ENCODE data around the gene ELK1. TPM values are rescaled to one million over a fixed set of nuclear protein-coding genes. Genes with fewer than 3 reads are reported as not detected.
A peak's percentile ranks its signal among the peaks of the same experiment; 100 is the strongest.

Gene ELK1
- total RNA-seq, 6 experiments from 2014 or later = 42.8 to 49.1 (median 45.7) TPM

DNA sequence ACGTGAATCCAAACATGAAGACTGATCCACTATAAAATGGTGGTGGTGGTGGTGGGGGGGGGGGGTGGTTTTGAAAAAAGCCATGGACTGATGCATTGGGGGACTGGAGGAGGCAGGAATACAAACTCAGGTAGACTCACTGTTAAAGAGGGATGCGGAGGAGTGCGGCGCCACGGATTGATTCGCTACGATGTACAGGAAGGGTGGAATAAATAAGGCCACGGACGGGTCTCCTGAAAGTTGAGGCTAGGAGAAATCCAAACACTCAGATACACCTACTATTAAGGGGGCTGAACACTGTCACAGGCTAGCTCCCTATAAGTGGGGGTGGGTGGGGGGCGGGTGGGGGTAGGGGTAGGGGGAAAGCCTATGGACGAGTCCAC, 591 bp downstream of the ELK1 start:
- peak overlapping the region; percentile 96 for H3K27ac Mint-ChIP-seq
- peaks cover 5% of the 10 kb centered on the region; the same call in 1 of the 2 replicates for H3K27me3 Mint-ChIP-seq (ENCODE audit: insufficient read depth)

DNA sequence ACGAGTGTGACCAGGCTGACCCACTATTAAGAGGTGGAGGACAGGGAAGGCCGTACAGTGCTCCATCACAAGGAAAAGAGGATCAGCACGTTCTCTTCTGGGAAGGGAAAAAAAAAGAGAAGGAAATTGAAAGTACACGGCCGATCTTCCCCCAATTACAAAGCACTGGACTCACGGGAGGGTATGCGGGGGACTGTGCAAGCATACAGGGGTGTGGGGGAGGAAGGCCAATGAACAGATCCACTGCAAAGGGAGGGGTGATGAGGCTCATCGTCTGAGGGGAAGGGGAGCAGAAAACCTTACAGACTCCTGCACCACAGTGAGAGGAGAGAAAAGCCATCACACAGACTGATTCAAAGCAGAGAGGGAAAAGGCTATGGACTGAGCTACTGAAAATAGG, 1.1 kb downstream of the ELK1 start:
- no peak for DNase-seq
- Mint-ChIP-seq H3K27ac (peak overlapping the region; percentile 96), H3K9me3 (no peaks in the 10 kb centered on the region)

More for the DNA sequence above, 591 bp downstream of the ELK1 start:
- H3K4me1 Mint-ChIP-seq (ENCODE audit: low read depth) = peaks cover 61% of the 10 kb centered on the region
- no peaks in the 10 kb centered on the region for H3K9me3 Mint-ChIP-seq
- H3K4me3 Mint-ChIP-seq = peak overlapping the region; percentile 87
- DNase-seq = no peak
- TF ChIP-seq, protein P1, sequence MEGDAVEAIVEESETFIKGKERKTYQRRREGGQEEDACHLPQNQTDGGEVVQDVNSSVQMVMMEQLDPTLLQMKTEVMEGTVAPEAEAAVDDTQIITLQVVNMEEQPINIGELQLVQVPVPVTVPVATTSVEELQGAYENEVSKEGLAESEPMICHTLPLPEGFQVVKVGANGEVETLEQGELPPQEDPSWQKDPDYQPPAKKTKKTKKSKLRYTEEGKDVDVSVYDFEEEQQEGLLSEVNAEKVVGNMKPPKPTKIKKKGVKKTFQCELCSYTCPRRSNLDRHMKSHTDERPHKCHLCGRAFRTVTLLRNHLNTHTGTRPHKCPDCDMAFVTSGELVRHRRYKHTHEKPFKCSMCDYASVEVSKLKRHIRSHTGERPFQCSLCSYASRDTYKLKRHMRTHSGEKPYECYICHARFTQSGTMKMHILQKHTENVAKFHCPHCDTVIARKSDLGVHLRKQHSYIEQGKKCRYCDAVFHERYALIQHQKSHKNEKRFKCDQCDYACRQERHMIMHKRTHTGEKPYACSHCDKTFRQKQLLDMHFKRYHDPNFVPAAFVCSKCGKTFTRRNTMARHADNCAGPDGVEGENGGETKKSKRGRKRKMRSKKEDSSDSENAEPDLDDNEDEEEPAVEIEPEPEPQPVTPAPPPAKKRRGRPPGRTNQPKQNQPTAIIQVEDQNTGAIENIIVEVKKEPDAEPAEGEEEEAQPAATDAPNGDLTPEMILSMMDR (IDR thresholded peaks at IDR 0.05) = no peak
- H3K36me3 Mint-ChIP-seq (ENCODE audit: low read depth) = peaks cover 33% of the 10 kb centered on the region

GRCh38 chrX:47648376-47648775, 2.0 kb downstream of the ELK1 start:
- peaks cover 63% of the 10 kb centered on the region for H3K4me1 Mint-ChIP-seq (ENCODE audit: low read depth)
- peak overlapping the region; percentile 87 for H3K4me3 Mint-ChIP-seq
- peak overlapping the region; percentile 77 for H3K27ac Mint-ChIP-seq
- DNase-seq = no peak
- H3K36me3 Mint-ChIP-seq (ENCODE audit: low read depth) = peaks cover 33% of the 10 kb centered on the region
- TF ChIP-seq, protein P1 (IDR thresholded peaks at IDR 0.05) = no peak
- H3K27me3 Mint-ChIP-seq (ENCODE audit: insufficient read depth) = peaks cover 5% of the 10 kb centered on the region; the same call in 1 of the 2 replicates
- H3K9me3 Mint-ChIP-seq = no peaks in the 10 kb centered on the region

More for the DNA sequence above, 1.1 kb downstream of the ELK1 start:
- Mint-ChIP-seq H3K4me3 (peak overlapping the region; percentile 87), H3K27me3 (ENCODE audit: insufficient read depth) (peaks cover 5% of the 10 kb centered on the region; the same call in 1 of the 2 replicates), H3K36me3 (ENCODE audit: low read depth) (peaks cover 33% of the 10 kb centered on the region), H3K4me1 (ENCODE audit: low read depth) (peaks cover 63% of the 10 kb centered on the region)
- TF ChIP-seq, protein P1 (IDR thresholded peaks at IDR 0.05) = no peak

DNA sequence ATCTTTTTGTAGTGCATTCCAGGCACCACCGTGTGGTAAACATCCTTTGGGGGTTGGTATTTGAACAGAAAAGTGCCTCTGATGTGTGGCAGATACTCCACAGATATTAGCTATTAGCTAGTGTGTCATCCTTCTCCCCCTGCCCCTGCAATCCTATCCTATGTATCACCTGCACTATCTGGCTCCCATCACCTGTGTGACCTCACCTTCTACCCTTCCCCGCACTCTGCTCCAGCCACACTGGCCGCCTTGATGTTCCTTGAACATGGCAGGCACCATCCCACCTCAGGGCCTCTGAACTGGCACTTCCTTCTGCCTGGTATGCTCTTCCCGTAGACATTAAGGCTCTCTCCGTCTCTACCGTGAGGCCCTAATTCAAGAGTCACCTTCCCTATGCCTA, 3.7 kb downstream of the ELK1 start:
- peaks cover 5% of the 10 kb centered on the region; the same call in 1 of the 2 replicates for H3K27me3 Mint-ChIP-seq (ENCODE audit: insufficient read depth)
- DNase-seq = no peak
- TF ChIP-seq, protein P1 (IDR thresholded peaks at IDR 0.05) = no peak
- peaks cover 19% of the 10 kb centered on the region for H3K36me3 Mint-ChIP-seq (ENCODE audit: low read depth)
- peaks cover 49% of the 10 kb centered on the region for H3K4me1 Mint-ChIP-seq (ENCODE audit: low read depth)
- no peaks in the 10 kb centered on the region for H3K9me3 Mint-ChIP-seq
- 0 out of 2 replicates have a peak overlapping the region, but pooled peaks have one; percentile 28 for H3K4me3 Mint-ChIP-seq
- H3K27ac Mint-ChIP-seq = no peak overlapping the region

GRCh38 chrX:47645530-47645929, 4.8 kb downstream of the ELK1 start:
- TF ChIP-seq, protein P1 (IDR thresholded peaks at IDR 0.05) = no peak
- H3K9me3 Mint-ChIP-seq = no peaks in the 10 kb centered on the region
- no peak overlapping the region for H3K27ac Mint-ChIP-seq
- H3K4me1 Mint-ChIP-seq (ENCODE audit: low read depth) = peaks cover 39% of the 10 kb centered on the region
- H3K4me3 Mint-ChIP-seq = no peak overlapping the region
- no peaks in the 10 kb centered on the region for H3K27me3 Mint-ChIP-seq (ENCODE audit: insufficient read depth)
- DNase-seq = no peak
- peaks cover 15% of the 10 kb centered on the region for H3K36me3 Mint-ChIP-seq (ENCODE audit: low read depth)
